ENCODE data around the gene CYP2C18.
"Not testable (repeated sequence)": the region's sequence is repeated elsewhere in the genome, so short reads cannot be mapped to it uniquely, and the experiment has no call there.

Gene CYP2C18

GRCh38 chr10:94738588-94738987, 55.1 kb downstream of the CYP2C18 start:
- peaks cover 0 to 3% of the 10 kb centered on the region in 2 donors for H3K9me3 ChIP-seq (ENCODE audit: control insufficient read depth in 2 of 2, low read length in 2 of 2)
- H3K27ac ChIP-seq (ENCODE audit: low read length) = no peak overlapping the region
- no peak overlapping the region for H3K4me3 ChIP-seq (ENCODE audit: low read length in 2 of 2)
- H3K9ac ChIP-seq (ENCODE audit: low read length in 2 of 2) = no peak overlapping the region
- H3K4me1 ChIP-seq (ENCODE audit: control insufficient read depth, insufficient read depth, low read length) = no peaks in the 10 kb centered on the region
- no peaks in the 10 kb centered on the region for H3K27me3 ChIP-seq (ENCODE audit: control insufficient read depth in 1 of 2, insufficient read depth in 2 of 2, low read length in 2 of 2)
- H3K36me3 ChIP-seq (ENCODE audit: control insufficient read depth in 2 of 2, insufficient read depth in 2 of 2, low read length in 2 of 2) = no peaks in the 10 kb centered on the region

- Histone ChIP-seq H3K9me3 (ENCODE audit: control insufficient read depth in 2 of 2, low read length in 2 of 2) (no peaks in the 10 kb centered on the region), H3K9ac (ENCODE audit: low read length in 2 of 2) (no peak overlapping the region), H3K4me1 (ENCODE audit: control insufficient read depth, insufficient read depth, low read length) (no peaks in the 10 kb centered on the region), H3K4me3 (ENCODE audit: low read length in 2 of 2) (no peak overlapping the region), H3K27ac (ENCODE audit: low read length) (no peak overlapping the region), H3K36me3 (ENCODE audit: control insufficient read depth in 2 of 2, insufficient read depth in 2 of 2, low read length in 2 of 2) (no peaks in the 10 kb centered on the region), H3K27me3 (ENCODE audit: control insufficient read depth in 1 of 2, insufficient read depth in 2 of 2, low read length in 2 of 2) (no peaks in the 10 kb centered on the region)
Measured at GRCh38 chr10:94747137-94747536, 63.6 kb downstream of the CYP2C18 start.

GRCh38 chr10:94747838-94748237, 64.3 kb downstream of the CYP2C18 start:
- Histone ChIP-seq H3K27me3 (ENCODE audit: control insufficient read depth in 1 of 2, insufficient read depth in 2 of 2, low read length in 2 of 2) (no peaks in the 10 kb centered on the region), H3K9me3 (ENCODE audit: control insufficient read depth in 2 of 2, low read length in 2 of 2) (no peaks in the 10 kb centered on the region), H3K27ac (ENCODE audit: low read length) (no peak overlapping the region), H3K4me1 (ENCODE audit: control insufficient read depth, insufficient read depth, low read length) (no peaks in the 10 kb centered on the region), H3K4me3 (ENCODE audit: low read length in 2 of 2) (no peak overlapping the region), H3K36me3 (ENCODE audit: control insufficient read depth in 2 of 2, insufficient read depth in 2 of 2, low read length in 2 of 2) (no peaks in the 10 kb centered on the region), H3K9ac (ENCODE audit: low read length in 2 of 2) (no peak overlapping the region)

GRCh38 chr10:94757916-94758315, 74.4 kb downstream of the CYP2C18 start:
- no peaks in the 10 kb centered on the region for H3K9me3 ChIP-seq (ENCODE audit: control insufficient read depth in 2 of 2, low read length in 2 of 2)
- H3K4me3 ChIP-seq (ENCODE audit: low read length in 2 of 2) = no peak overlapping the region
- no peaks in the 10 kb centered on the region for H3K4me1 ChIP-seq (ENCODE audit: control insufficient read depth, insufficient read depth, low read length)
- H3K27me3 ChIP-seq (ENCODE audit: control insufficient read depth in 1 of 2, insufficient read depth in 2 of 2, low read length in 2 of 2) = no peaks in the 10 kb centered on the region
- no peaks in the 10 kb centered on the region for H3K36me3 ChIP-seq (ENCODE audit: control insufficient read depth in 2 of 2, insufficient read depth in 2 of 2, low read length in 2 of 2)
- no peak overlapping the region for H3K9ac ChIP-seq (ENCODE audit: low read length in 2 of 2)
- no peak overlapping the region for H3K27ac ChIP-seq (ENCODE audit: low read length)

GRCh38 chr10:94760586-94761178, 77.2 kb downstream of the CYP2C18 start:
- H3K36me3 ChIP-seq (ENCODE audit: control insufficient read depth in 2 of 2, insufficient read depth in 2 of 2, low read length in 2 of 2) = no peaks in the 10 kb centered on the region
- H3K4me3 ChIP-seq (ENCODE audit: low read length in 2 of 2) = no peak overlapping the region
- H3K27ac ChIP-seq (ENCODE audit: low read length) = no peak overlapping the region
- no peaks in the 10 kb centered on the region for H3K4me1 ChIP-seq (ENCODE audit: control insufficient read depth, insufficient read depth, low read length)
- H3K27me3 ChIP-seq (ENCODE audit: control insufficient read depth in 1 of 2, insufficient read depth in 2 of 2, low read length in 2 of 2) = no peaks in the 10 kb centered on the region
- H3K9ac ChIP-seq (ENCODE audit: low read length in 2 of 2) = no peak overlapping the region
- H3K9me3 ChIP-seq (ENCODE audit: control insufficient read depth in 2 of 2, low read length in 2 of 2) = no peaks in the 10 kb centered on the region

GRCh38 chr10:94762393-94762792, 78.9 kb downstream of the CYP2C18 start, which contains the start of gene CYP2C19:
CYP2C19 (plus strand) TSS chr10:94762681; CDS start chr10:94762706, 25 bp downstream.
- no peaks in the 10 kb centered on the region for H3K9me3 ChIP-seq (ENCODE audit: control insufficient read depth in 2 of 2, low read length in 2 of 2)
- no peaks in the 10 kb centered on the region for H3K4me1 ChIP-seq (ENCODE audit: control insufficient read depth, insufficient read depth, low read length)
- H3K27me3 ChIP-seq (ENCODE audit: control insufficient read depth in 1 of 2, insufficient read depth in 2 of 2, low read length in 2 of 2) = peaks cover 0 to 2% of the 10 kb centered on the region in 2 donors
- H3K4me3 ChIP-seq (ENCODE audit: low read length in 2 of 2) = no peak within 1 kb of the TSS
- H3K9ac ChIP-seq (ENCODE audit: low read length in 2 of 2) = no peak within 1 kb of the TSS
- H3K36me3 ChIP-seq (ENCODE audit: control insufficient read depth in 2 of 2, insufficient read depth in 2 of 2, low read length in 2 of 2) = no peaks in the 10 kb centered on the region
- no peak within 1 kb of the TSS for H3K27ac ChIP-seq (ENCODE audit: low read length)

- H3K9me3 ChIP-seq (ENCODE audit: control insufficient read depth in 2 of 2, low read length in 2 of 2); H3K36me3 ChIP-seq (ENCODE audit: control insufficient read depth in 2 of 2, insufficient read depth in 2 of 2, low read length in 2 of 2); H3K9ac ChIP-seq (ENCODE audit: low read length in 2 of 2); H3K27me3 ChIP-seq (ENCODE audit: control insufficient read depth in 1 of 2, insufficient read depth in 2 of 2, low read length in 2 of 2); H3K4me3 ChIP-seq (ENCODE audit: low read length in 2 of 2); H3K27ac ChIP-seq (ENCODE audit: low read length); H3K4me1 ChIP-seq (ENCODE audit: control insufficient read depth, insufficient read depth, low read length): not testable (repeated sequence)
Measured at GRCh38 chr10:94775425-94775824, 91.9 kb downstream of the CYP2C18 start.

- no peaks in the 10 kb centered on the region for H3K36me3 ChIP-seq (ENCODE audit: control insufficient read depth in 2 of 2, insufficient read depth in 2 of 2, low read length in 2 of 2)
- H3K4me3 ChIP-seq (ENCODE audit: low read length in 2 of 2) = no peak overlapping the region
- H3K9me3 ChIP-seq (ENCODE audit: control insufficient read depth in 2 of 2, low read length in 2 of 2) = no peaks in the 10 kb centered on the region
- H3K4me1 ChIP-seq (ENCODE audit: control insufficient read depth, insufficient read depth, low read length) = no peaks in the 10 kb centered on the region
- no peak overlapping the region for H3K9ac ChIP-seq (ENCODE audit: low read length in 2 of 2)
- H3K27ac ChIP-seq (ENCODE audit: low read length) = no peak overlapping the region
- H3K27me3 ChIP-seq (ENCODE audit: control insufficient read depth in 1 of 2, insufficient read depth in 2 of 2, low read length in 2 of 2) = no peaks in the 10 kb centered on the region
Measured at GRCh38 chr10:94777886-94778458, 94.4 kb downstream of the CYP2C18 start.

GRCh38 chr10:94780844-94781243, 97.3 kb downstream of the CYP2C18 start:
- Histone ChIP-seq H3K9ac (ENCODE audit: low read length in 2 of 2) (no peak overlapping the region), H3K9me3 (ENCODE audit: control insufficient read depth in 2 of 2, low read length in 2 of 2) (no peaks in the 10 kb centered on the region), H3K36me3 (ENCODE audit: control insufficient read depth in 2 of 2, insufficient read depth in 2 of 2, low read length in 2 of 2) (no peaks in the 10 kb centered on the region), H3K27me3 (ENCODE audit: control insufficient read depth in 1 of 2, insufficient read depth in 2 of 2, low read length in 2 of 2) (no peaks in the 10 kb centered on the region), H3K4me1 (ENCODE audit: control insufficient read depth, insufficient read depth, low read length) (no peaks in the 10 kb centered on the region), H3K4me3 (ENCODE audit: low read length in 2 of 2) (no peak overlapping the region), H3K27ac (ENCODE audit: low read length) (no peak overlapping the region)

GRCh38 chr10:94784256-94784655, 100.7 kb downstream of the CYP2C18 start:
- no peak overlapping the region for H3K4me3 ChIP-seq (ENCODE audit: low read length in 2 of 2)
- H3K27me3 ChIP-seq (ENCODE audit: control insufficient read depth in 1 of 2, insufficient read depth in 2 of 2, low read length in 2 of 2) = no peaks in the 10 kb centered on the region
- H3K36me3 ChIP-seq (ENCODE audit: control insufficient read depth in 2 of 2, insufficient read depth in 2 of 2, low read length in 2 of 2) = no peaks in the 10 kb centered on the region
- no peaks in the 10 kb centered on the region for H3K9me3 ChIP-seq (ENCODE audit: control insufficient read depth in 2 of 2, low read length in 2 of 2)
- H3K4me1 ChIP-seq (ENCODE audit: control insufficient read depth, insufficient read depth, low read length) = no peaks in the 10 kb centered on the region
- H3K9ac ChIP-seq (ENCODE audit: low read length in 2 of 2) = no peak overlapping the region
- no peak overlapping the region for H3K27ac ChIP-seq (ENCODE audit: low read length)

- H3K27me3 ChIP-seq (ENCODE audit: control insufficient read depth in 1 of 2, insufficient read depth in 2 of 2, low read length in 2 of 2) = no peaks in the 10 kb centered on the region
- H3K4me1 ChIP-seq (ENCODE audit: control insufficient read depth, insufficient read depth, low read length) = no peaks in the 10 kb centered on the region
- H3K4me3 ChIP-seq (ENCODE audit: low read length in 2 of 2) = no peak overlapping the region
- H3K9ac ChIP-seq (ENCODE audit: low read length in 2 of 2) = no peak overlapping the region
- H3K36me3 ChIP-seq (ENCODE audit: control insufficient read depth in 2 of 2, insufficient read depth in 2 of 2, low read length in 2 of 2) = no peaks in the 10 kb centered on the region
- H3K27ac ChIP-seq (ENCODE audit: low read length) = no peak overlapping the region
- H3K9me3 ChIP-seq (ENCODE audit: control insufficient read depth in 2 of 2, low read length in 2 of 2) = no peaks in the 10 kb centered on the region
Measured at GRCh38 chr10:94785211-94785610, 101.7 kb downstream of the CYP2C18 start.
